ENCODE results near the gene ATOH8. TPM values are rescaled to one million over a fixed set of nuclear protein-coding genes. Genes with fewer than 3 reads are reported as not detected.

The ATOH8 gene, protein sequence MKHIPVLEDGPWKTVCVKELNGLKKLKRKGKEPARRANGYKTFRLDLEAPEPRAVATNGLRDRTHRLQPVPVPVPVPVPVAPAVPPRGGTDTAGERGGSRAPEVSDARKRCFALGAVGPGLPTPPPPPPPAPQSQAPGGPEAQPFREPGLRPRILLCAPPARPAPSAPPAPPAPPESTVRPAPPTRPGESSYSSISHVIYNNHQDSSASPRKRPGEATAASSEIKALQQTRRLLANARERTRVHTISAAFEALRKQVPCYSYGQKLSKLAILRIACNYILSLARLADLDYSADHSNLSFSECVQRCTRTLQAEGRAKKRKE
- 1.8 TPM for total RNA-seq (ENCODE audit: unreplicated experiment)
- long read RNA-seq = 0 reads

DNA sequence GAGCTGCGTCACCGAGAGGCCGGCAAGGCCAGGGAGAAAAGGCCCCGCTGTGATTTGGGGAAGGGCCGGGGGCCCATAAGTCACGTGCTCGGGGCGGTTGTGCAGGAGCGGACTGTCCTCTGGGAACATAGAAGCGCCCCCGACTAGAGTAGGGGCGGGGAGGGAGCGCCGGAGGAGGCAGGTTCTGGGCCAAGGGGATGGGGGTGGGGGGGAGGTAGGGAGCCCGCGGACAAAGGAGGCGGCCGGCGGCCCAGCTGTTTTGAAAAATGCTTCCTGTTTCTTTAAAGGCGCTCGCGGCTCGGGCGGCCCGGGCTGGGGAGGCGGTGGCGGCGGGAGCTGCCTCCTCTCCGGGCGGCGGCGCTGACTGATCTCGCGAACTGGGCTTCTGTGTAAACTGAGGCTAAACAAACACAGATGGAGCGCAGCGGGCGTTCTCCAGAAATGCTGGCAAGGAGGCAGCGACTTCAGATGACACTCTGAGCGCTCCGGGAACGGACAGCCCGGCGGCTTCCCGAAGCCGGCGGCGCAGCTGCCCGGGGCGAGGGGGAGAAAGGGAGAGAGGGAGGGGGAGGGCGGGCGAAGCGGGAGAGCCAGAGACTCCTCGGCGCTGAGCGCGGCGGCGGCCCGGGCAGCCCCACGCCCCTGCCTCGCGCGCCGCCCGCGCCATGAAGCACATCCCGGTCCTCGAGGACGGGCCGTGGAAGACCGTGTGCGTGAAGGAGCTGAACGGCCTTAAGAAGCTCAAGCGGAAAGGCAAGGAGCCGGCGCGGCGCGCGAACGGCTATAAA lies at the start of gene ATOH8:
Gene ATOH8, plus strand, starts transcription at position 467 of the 788 bp plus-strand sequence. Its CDS starts 199 bp downstream, at position 666.
- Mint-ChIP-seq H3K9me3 (ENCODE audit: unreplicated experiment) (no peaks in the 10 kb centered on the region), H3K27me3 (ENCODE audit: unreplicated experiment) (peaks cover 23% of the 10 kb centered on the region), H3K4me1 (ENCODE audit: unreplicated experiment) (peaks cover 7% of the 10 kb centered on the region), H3K36me3 (ENCODE audit: low read depth, unreplicated experiment) (peaks cover 3% of the 10 kb centered on the region), H3K4me3 (ENCODE audit: unreplicated experiment) (peak within 1 kb of the TSS; percentile 88), H3K27ac (ENCODE audit: unreplicated experiment) (no peak within 1 kb of the TSS)
- TF ChIP-seq, protein P1, sequence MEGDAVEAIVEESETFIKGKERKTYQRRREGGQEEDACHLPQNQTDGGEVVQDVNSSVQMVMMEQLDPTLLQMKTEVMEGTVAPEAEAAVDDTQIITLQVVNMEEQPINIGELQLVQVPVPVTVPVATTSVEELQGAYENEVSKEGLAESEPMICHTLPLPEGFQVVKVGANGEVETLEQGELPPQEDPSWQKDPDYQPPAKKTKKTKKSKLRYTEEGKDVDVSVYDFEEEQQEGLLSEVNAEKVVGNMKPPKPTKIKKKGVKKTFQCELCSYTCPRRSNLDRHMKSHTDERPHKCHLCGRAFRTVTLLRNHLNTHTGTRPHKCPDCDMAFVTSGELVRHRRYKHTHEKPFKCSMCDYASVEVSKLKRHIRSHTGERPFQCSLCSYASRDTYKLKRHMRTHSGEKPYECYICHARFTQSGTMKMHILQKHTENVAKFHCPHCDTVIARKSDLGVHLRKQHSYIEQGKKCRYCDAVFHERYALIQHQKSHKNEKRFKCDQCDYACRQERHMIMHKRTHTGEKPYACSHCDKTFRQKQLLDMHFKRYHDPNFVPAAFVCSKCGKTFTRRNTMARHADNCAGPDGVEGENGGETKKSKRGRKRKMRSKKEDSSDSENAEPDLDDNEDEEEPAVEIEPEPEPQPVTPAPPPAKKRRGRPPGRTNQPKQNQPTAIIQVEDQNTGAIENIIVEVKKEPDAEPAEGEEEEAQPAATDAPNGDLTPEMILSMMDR (IDR thresholded peaks at IDR 0.05; ENCODE audit: unreplicated experiment) = no peak
- DNase-seq (ENCODE audit: low spot score) = peak; percentile 60

DNA sequence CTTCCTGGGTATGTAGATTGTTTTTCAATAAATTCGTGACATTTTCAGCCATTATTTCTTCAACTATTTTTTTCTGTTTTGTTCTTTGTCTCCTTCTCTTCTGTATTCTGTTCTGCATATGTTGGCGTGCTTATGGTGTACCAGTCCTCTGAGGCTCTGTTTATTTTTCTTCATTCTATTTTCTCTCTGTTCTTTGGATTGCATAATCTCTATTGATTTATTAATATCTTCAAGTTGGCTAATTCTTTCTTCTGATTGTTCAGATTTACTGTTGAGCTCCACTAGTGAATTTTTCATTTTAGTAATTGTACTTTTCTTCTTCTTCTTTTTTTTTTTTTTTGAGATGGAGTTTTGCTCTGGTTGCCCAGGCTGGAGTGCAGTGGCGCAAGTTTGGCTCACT lies 49.8 kb upstream of the ATOH8 start:
- Mint-ChIP-seq H3K4me3 (ENCODE audit: unreplicated experiment) (no peak overlapping the region), H3K27me3 (ENCODE audit: unreplicated experiment) (no peaks in the 10 kb centered on the region), H3K4me1 (ENCODE audit: unreplicated experiment) (peaks cover 32% of the 10 kb centered on the region), H3K27ac (ENCODE audit: unreplicated experiment) (no peak overlapping the region), H3K36me3 (ENCODE audit: low read depth, unreplicated experiment) (no peaks in the 10 kb centered on the region), H3K9me3 (ENCODE audit: unreplicated experiment) (no peaks in the 10 kb centered on the region)
- TF ChIP-seq, protein P1 (IDR thresholded peaks at IDR 0.05; ENCODE audit: unreplicated experiment) = no peak
- DNase-seq (ENCODE audit: low spot score) = no peak

DNA sequence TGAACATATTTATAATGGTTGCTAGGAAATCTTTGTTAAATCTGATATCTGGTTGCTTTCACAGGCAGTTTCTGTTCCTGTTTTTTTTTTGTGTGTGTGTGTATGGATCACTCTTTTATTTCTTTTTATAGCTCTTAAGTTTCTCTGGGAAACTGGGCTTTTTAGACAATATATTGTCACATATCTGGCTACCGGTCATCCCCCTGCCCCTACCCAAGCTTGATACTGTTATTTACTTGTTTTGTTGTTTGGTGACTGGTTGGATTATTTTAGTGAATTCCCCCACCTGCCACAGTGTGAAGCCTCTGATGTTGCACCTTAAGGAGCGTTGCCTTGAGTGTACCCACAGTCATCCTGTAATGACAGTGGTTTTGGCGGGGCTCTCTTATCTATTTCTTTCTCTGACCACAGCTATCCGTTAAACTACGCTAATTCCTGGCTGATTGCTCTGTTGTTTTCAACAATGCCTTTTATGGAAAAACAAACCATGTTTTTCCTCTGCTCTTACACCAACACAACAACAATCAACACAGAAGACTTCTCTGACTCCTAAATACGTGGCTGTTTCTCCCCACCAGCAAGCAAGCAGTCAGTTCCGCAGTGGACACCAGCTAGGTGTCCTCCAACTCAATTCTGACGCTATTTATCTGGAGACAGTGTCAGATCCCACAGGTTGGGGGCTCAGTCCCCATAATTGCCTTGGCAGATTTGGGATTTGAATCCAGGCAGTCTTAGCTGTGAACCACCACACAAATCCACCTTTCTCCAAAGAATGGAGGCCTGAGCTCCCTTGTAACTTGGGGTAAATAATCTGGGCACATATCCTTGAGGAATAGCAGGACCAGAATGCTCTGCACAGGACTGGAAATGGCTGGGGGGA lies 48.8 kb upstream of the ATOH8 start:
- no peak for DNase-seq (ENCODE audit: low spot score)
- no peaks in the 10 kb centered on the region for H3K27me3 Mint-ChIP-seq (ENCODE audit: unreplicated experiment)
- H3K9me3 Mint-ChIP-seq (ENCODE audit: unreplicated experiment) = no peaks in the 10 kb centered on the region
- H3K4me1 Mint-ChIP-seq (ENCODE audit: unreplicated experiment) = peaks cover 40% of the 10 kb centered on the region
- H3K36me3 Mint-ChIP-seq (ENCODE audit: low read depth, unreplicated experiment) = no peaks in the 10 kb centered on the region
- peak overlapping the region; percentile 76 for H3K27ac Mint-ChIP-seq (ENCODE audit: unreplicated experiment)
- H3K4me3 Mint-ChIP-seq (ENCODE audit: unreplicated experiment) = no peak overlapping the region
- TF ChIP-seq, protein P1 (IDR thresholded peaks at IDR 0.05; ENCODE audit: unreplicated experiment) = no peak

DNA sequence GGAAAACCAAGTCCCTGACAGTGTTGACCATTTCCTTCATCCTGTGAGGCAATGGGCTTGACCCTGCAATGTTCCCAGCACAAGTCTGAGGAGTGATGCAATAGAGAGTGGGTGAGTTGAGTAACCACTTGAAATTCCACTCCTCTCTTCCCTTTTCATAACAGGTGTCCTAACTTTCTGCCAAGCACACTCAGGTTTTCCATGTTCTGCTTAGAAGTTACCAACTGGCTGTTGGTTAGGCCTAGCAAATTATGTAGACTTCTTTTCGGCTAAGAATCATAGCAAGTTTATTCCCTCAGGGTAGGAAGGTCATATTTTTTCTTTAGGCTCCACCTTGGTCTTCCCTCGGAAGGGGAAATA lies 48.1 kb upstream of the ATOH8 start:
- Mint-ChIP-seq H3K27ac (ENCODE audit: unreplicated experiment) (peak overlapping the region; percentile 94), H3K4me1 (ENCODE audit: unreplicated experiment) (peaks cover 46% of the 10 kb centered on the region), H3K9me3 (ENCODE audit: unreplicated experiment) (no peaks in the 10 kb centered on the region), H3K36me3 (ENCODE audit: low read depth, unreplicated experiment) (no peaks in the 10 kb centered on the region), H3K27me3 (ENCODE audit: unreplicated experiment) (peaks cover 4% of the 10 kb centered on the region), H3K4me3 (ENCODE audit: unreplicated experiment) (no peak overlapping the region)
- TF ChIP-seq, protein P1 (IDR thresholded peaks at IDR 0.05; ENCODE audit: unreplicated experiment) = no peak
- DNase-seq (ENCODE audit: low spot score) = no peak
